ENCODE measurements around the gene LGR4. TPM values are rescaled to one million over a fixed set of nuclear protein-coding genes. Genes with fewer than 3 reads are reported as not detected.

LGR4 gene
- total RNA-seq, 3 donors from 2014 or later (not counting 1 experiment from before 2014, with no cell fraction given): 0.08 to 0.70 (median 0.35) TPM

DNA sequence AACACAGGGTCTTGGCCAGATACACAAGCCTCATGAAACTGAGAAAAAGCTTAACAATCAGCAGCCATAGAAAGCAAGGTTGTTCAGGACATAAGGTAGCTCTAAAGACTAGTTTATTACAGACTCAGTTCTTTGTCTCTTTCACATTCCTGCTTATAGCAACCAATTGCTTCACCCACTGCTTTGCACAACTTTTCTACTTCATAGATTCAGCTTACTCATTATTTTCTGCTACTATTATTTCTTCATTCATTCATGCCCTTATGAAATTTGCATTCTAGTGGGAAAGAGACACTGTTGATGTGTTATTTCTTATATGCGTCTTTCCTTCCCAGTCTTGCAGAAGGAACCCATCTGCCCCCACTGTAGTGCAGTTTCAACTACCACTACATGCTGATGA is 114.3 kb downstream of the LGR4 start:
- Histone ChIP-seq H3K27me3 (ENCODE audit: control insufficient read depth, insufficient read depth, low read length) (no peaks in the 10 kb centered on the region), H3K27ac (ENCODE audit: low read length) (no peak overlapping the region), H3K4me1 (ENCODE audit: control insufficient read depth, insufficient read depth, low read length) (peaks cover 5% of the 10 kb centered on the region), H3K36me3 (ENCODE audit: control insufficient read depth, insufficient read depth, low read length) (no peaks in the 10 kb centered on the region), H3K9me3 (ENCODE audit: control insufficient read depth, insufficient read depth, low read length) (no peaks in the 10 kb centered on the region), H3K4me3 (ENCODE audit: low read length) (no peak overlapping the region)
- intact Hi-C loops (cut with micrococcal nuclease): no loop called here
- TF ChIP-seq, protein P1, sequence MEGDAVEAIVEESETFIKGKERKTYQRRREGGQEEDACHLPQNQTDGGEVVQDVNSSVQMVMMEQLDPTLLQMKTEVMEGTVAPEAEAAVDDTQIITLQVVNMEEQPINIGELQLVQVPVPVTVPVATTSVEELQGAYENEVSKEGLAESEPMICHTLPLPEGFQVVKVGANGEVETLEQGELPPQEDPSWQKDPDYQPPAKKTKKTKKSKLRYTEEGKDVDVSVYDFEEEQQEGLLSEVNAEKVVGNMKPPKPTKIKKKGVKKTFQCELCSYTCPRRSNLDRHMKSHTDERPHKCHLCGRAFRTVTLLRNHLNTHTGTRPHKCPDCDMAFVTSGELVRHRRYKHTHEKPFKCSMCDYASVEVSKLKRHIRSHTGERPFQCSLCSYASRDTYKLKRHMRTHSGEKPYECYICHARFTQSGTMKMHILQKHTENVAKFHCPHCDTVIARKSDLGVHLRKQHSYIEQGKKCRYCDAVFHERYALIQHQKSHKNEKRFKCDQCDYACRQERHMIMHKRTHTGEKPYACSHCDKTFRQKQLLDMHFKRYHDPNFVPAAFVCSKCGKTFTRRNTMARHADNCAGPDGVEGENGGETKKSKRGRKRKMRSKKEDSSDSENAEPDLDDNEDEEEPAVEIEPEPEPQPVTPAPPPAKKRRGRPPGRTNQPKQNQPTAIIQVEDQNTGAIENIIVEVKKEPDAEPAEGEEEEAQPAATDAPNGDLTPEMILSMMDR (IDR thresholded peaks at IDR 0.05): no peak
- peaks cover 13 to 17% of the 10 kb centered on the region in 2 donors for H3K4me1 Mint-ChIP-seq
- no peaks in the 10 kb centered on the region for H3K36me3 Mint-ChIP-seq
- H3K27me3 Mint-ChIP-seq (ENCODE audit: low read depth in 2 of 2): no peaks in the 10 kb centered on the region
- no peak overlapping the region for H3K27ac Mint-ChIP-seq
- DNase-seq: no peak
- whole genome bisulfite sequencing (ENCODE audit: insufficient coverage): 92% methylated on average over 1 of the region's 1 CpG
- no peak overlapping the region for H3K4me3 Mint-ChIP-seq
- H3K9me3 Mint-ChIP-seq: no peaks in the 10 kb centered on the region
- ATAC-seq: no peak

DNA sequence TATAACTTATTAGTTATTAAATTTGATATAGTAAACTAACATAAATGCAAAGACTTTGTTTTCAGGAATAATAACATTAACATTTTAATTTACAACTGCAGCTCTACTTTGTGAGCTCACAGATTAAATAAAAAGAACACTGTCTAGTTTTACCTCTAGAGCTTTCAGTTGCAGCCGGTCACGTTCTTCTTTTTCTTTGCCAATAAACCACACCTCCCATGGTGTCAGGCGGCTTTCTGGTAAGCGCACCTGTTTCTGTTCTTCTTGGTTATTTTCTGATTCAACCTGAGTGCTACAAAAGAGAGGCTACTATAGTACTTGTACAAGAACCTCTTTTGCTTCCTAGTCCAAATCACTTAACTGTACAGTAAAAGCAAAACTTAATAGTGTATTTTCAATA is 115.3 kb downstream of the LGR4 start:
- ATAC-seq (no peak), DNase-seq (no peak)
- H3K27ac ChIP-seq (ENCODE audit: low read length): no peak overlapping the region
- Mint-ChIP-seq H3K27me3 (ENCODE audit: low read depth in 2 of 2) (no peaks in the 10 kb centered on the region), H3K4me1 (peaks cover 3 to 8% of the 10 kb centered on the region in 2 donors), H3K36me3 (no peaks in the 10 kb centered on the region), H3K9me3 (no peaks in the 10 kb centered on the region), H3K27ac (no peak overlapping the region), H3K4me3 (no peak overlapping the region)
- no peaks in the 10 kb centered on the region for H3K9me3 ChIP-seq (ENCODE audit: control insufficient read depth, insufficient read depth, low read length)
- no peak overlapping the region for H3K4me3 ChIP-seq (ENCODE audit: low read length)
- no peaks in the 10 kb centered on the region for H3K36me3 ChIP-seq (ENCODE audit: control insufficient read depth, insufficient read depth, low read length)
- TF ChIP-seq, protein P1 (IDR thresholded peaks at IDR 0.05): no peak
- 93% methylated on average over 4 of the region's 4 CpGs for WGBS (ENCODE audit: insufficient coverage)
- H3K4me1 ChIP-seq (ENCODE audit: control insufficient read depth, insufficient read depth, low read length): no peaks in the 10 kb centered on the region
- intact Hi-C loops (cut with micrococcal nuclease): no loop called here
- H3K27me3 ChIP-seq (ENCODE audit: control insufficient read depth, insufficient read depth, low read length): no peaks in the 10 kb centered on the region

DNA sequence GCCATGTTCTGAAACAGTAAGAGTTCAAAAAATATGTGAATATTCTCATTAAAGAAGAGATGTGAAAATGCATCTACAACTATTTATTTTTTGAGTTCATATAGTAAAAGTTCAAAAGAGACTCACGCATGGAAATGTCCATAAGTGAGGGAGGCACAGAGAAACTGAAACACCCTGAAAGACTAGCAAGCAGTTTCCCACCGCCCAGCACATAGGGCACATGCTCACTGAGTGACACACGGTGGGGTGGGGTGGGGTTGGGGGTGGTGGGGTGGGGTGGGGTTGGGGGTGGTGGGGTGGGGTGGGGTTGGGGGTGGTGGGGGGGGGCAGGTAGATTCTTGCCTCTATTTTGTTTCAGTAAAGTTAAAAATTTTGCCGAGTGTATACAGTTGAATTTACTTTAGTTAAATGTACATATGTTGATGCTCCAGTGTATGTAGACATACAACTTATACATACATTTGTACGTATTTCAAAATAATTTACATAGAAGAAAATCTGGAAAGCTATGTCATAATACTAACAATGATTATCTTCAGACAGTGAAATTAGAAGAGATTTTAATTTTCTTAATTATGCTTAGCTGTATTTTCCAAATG is 115.9 kb downstream of the LGR4 start:
- no peak overlapping the region for H3K4me3 ChIP-seq (ENCODE audit: low read length)
- H3K4me1 ChIP-seq (ENCODE audit: control insufficient read depth, insufficient read depth, low read length): no peaks in the 10 kb centered on the region
- DNase-seq (no peak), ATAC-seq (no peak)
- no peaks in the 10 kb centered on the region for H3K9me3 ChIP-seq (ENCODE audit: control insufficient read depth, insufficient read depth, low read length)
- H3K27me3 Mint-ChIP-seq (ENCODE audit: low read depth in 2 of 2): no peaks in the 10 kb centered on the region
- no peak overlapping the region for H3K4me3 Mint-ChIP-seq
- H3K9me3 Mint-ChIP-seq: no peaks in the 10 kb centered on the region
- peaks cover 0 to 3% of the 10 kb centered on the region in 2 donors for H3K4me1 Mint-ChIP-seq
- no peaks in the 10 kb centered on the region for H3K36me3 Mint-ChIP-seq
- no peak overlapping the region for H3K27ac Mint-ChIP-seq
- no peak overlapping the region for H3K27ac ChIP-seq (ENCODE audit: low read length)
- no peaks in the 10 kb centered on the region for H3K27me3 ChIP-seq (ENCODE audit: control insufficient read depth, insufficient read depth, low read length)
- TF ChIP-seq, protein P1 (IDR thresholded peaks at IDR 0.05): no peak
- WGBS (ENCODE audit: insufficient coverage): 83% methylated on average over 1 of the region's 5 CpGs
- intact Hi-C loops (cut with micrococcal nuclease): no loop called here
- no peaks in the 10 kb centered on the region for H3K36me3 ChIP-seq (ENCODE audit: control insufficient read depth, insufficient read depth, low read length)

DNA sequence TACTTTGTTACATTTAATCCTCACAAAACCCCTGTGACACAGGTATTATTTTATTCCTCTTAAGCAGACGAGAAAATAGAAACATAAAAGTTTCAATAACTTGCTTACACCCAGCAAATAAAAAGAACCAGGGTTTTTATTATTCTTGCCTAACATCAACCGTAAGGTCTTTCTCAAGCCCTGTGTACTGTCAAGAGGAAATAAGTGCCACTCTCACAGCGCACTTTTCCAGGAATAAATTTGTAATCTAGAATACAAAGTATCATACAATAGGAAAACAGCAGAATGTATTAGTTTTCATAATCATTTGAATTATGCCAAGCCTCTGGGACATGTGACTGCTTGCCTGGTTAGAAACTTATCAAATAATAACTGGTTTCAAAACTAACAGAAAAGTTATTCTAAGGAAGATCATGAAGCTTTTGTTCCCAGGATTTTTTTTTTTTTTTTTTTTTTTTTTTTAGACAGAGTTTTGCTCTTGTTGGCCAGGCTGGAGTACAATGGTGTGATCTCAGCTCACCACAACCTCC is 117.0 kb downstream of the LGR4 start:
- Histone ChIP-seq H3K36me3 (ENCODE audit: control insufficient read depth, insufficient read depth, low read length) (no peaks in the 10 kb centered on the region), H3K4me3 (ENCODE audit: low read length) (no peak overlapping the region), H3K4me1 (ENCODE audit: control insufficient read depth, insufficient read depth, low read length) (no peaks in the 10 kb centered on the region), H3K27ac (ENCODE audit: low read length) (no peak overlapping the region), H3K9me3 (ENCODE audit: control insufficient read depth, insufficient read depth, low read length) (no peaks in the 10 kb centered on the region), H3K27me3 (ENCODE audit: control insufficient read depth, insufficient read depth, low read length) (no peaks in the 10 kb centered on the region)
- intact Hi-C loops (cut with micrococcal nuclease): no loop called here
- TF ChIP-seq, protein P1 (IDR thresholded peaks at IDR 0.05): no peak
- ATAC-seq (no peak), DNase-seq (no peak)
- 96% methylated on average over 2 of the region's 3 CpGs for WGBS (ENCODE audit: insufficient coverage)
- Mint-ChIP-seq H3K27me3 (ENCODE audit: low read depth in 2 of 2) (no peaks in the 10 kb centered on the region), H3K36me3 (no peaks in the 10 kb centered on the region), H3K27ac (no peak overlapping the region), H3K4me1 (no peaks in the 10 kb centered on the region), H3K9me3 (no peaks in the 10 kb centered on the region), H3K4me3 (no peak overlapping the region)
